D341Med (cell line): ENCODE results near the gene KLHDC1.
A peak's percentile ranks its signal among the peaks of the same experiment; 100 is the strongest.
"Not testable (repeated sequence)": the region's sequence is repeated elsewhere in the genome, so short reads cannot be mapped to it uniquely, and the experiment has no call there.

ENCODE experiments used
- DNase-seq: peaks from one replicate; pipeline ENCODE4 v3.0.0; 2012; ENCODE audit warnings: low spot score

The KLHDC1 gene

GRCh38 chr14:49692811-49693734 lies at the start of gene KLHDC1:
KLHDC1 (plus strand) TSS chr14:49693120; CDS start chr14:49693195, 75 bp downstream.
- DNase-seq = no peak

GRCh38 chr14:49653508-49653907 lies 39.4 kb upstream of the KLHDC1 start:
- no peak for DNase-seq

- no peak for DNase-seq
These were observed 38.4 kb upstream of the KLHDC1 start for GRCh38 chr14:49654511-49654910.

GRCh38 chr14:49657500-49657899 lies 35.4 kb upstream of the KLHDC1 start:
- not testable (repeated sequence) for DNase-seq

GRCh38 chr14:49659526-49660455 lies 33.1 kb upstream of the KLHDC1 start:
- no peak for DNase-seq

GRCh38 chr14:49670475-49670874 lies 22.4 kb upstream of the KLHDC1 start:
- no peak for DNase-seq

GRCh38 chr14:49673586-49673985 lies 19.3 kb upstream of the KLHDC1 start:
- DNase-seq = no peak

- DNase-seq = no peak
These were observed 15.3 kb upstream of the KLHDC1 start for GRCh38 chr14:49677643-49678042.

GRCh38 chr14:49679271-49679670 lies 13.6 kb upstream of the KLHDC1 start:
- DNase-seq = no peak

GRCh38 chr14:49686425-49686824 lies 6.5 kb upstream of the KLHDC1 start:
- no peak for DNase-seq

- DNase-seq = peak; percentile 96
These were observed 4.8 kb upstream of the KLHDC1 start, which contains the start of gene POLE2 for GRCh38 chr14:49687942-49688700. POLE2 (minus strand) TSS chr14:49688214; CDS start chr14:49688203, 11 bp downstream.

GRCh38 chr14:49688701-49689030 lies 4.3 kb upstream of the KLHDC1 start:
- no peak for DNase-seq

GRCh38 chr14:49691031-49691430 lies 1.9 kb upstream of the KLHDC1 start:
- DNase-seq = no peak

GRCh38 chr14:49692193-49692757 lies 645 bp upstream of the KLHDC1 start:
- DNase-seq = no peak

- DNase-seq = not testable (repeated sequence)
These were observed 810 bp downstream of the KLHDC1 start for GRCh38 chr14:49693735-49694124.

- DNase-seq = no peak
These were observed 9.8 kb downstream of the KLHDC1 start for GRCh38 chr14:49702725-49703124.

- no peak for DNase-seq
These were observed 11.0 kb downstream of the KLHDC1 start for GRCh38 chr14:49703965-49704364.

GRCh38 chr14:49704471-49704870 lies 11.6 kb downstream of the KLHDC1 start:
- DNase-seq = not testable (repeated sequence)

- DNase-seq = not testable (repeated sequence)
These were observed 18.1 kb downstream of the KLHDC1 start for GRCh38 chr14:49710993-49711392.

- no peak for DNase-seq
These were observed 27.8 kb downstream of the KLHDC1 start for GRCh38 chr14:49720744-49721143.

- DNase-seq = not testable (repeated sequence)
These were observed 29.0 kb downstream of the KLHDC1 start for GRCh38 chr14:49721733-49722435.
